Stimulated activated naive CD8-positive, alpha-beta T cell treated with anti-CD3 and anti-CD28 coated beads, Interleukin-15, amount 100 ng/mL, for 72 hours (primary cell): ENCODE data around the gene IRGQ.
"Not testable (repeated sequence)": the region's sequence is repeated elsewhere in the genome, so short reads cannot be mapped to it uniquely, and the experiment has no call there.

Experiments used
- ATAC-seq: fragments of 150-1000 bp; cut with Tn5 transposase; 2 replicates; pipeline ENCODE4 v1.10.0; 2021; ENCODE audit warnings: mild to moderate bottlenecking, moderate library complexity
- DNase-seq, 2 donors: peaks; one replicate each; pipeline ENCODE4 v3.0.0; 2021 to 2022
- H3K27ac Mint-ChIP-seq, 2 donors: one replicate each; pipeline ENCODE4 v1.8.0; 2022; ENCODE audit warnings: mild to moderate bottlenecking in 2 of 2, mixed read lengths in 2 of 2, moderate library complexity in 2 of 2
- H3K27me3 Mint-ChIP-seq: one replicate; pipeline ENCODE4 v1.8.0; 2022; ENCODE audit warnings: mixed read lengths
- H3K4me1 Mint-ChIP-seq: one replicate; pipeline ENCODE4 v1.8.0; 2022; ENCODE audit warnings: mild to moderate bottlenecking, mixed read lengths
- H3K4me3 Mint-ChIP-seq, 2 donors: one replicate each; pipeline ENCODE4 v1.8.0; 2022; ENCODE audit warnings: mild to moderate bottlenecking in 2 of 2, mixed read lengths in 2 of 2, moderate library complexity in 1 of 2
- H3K9me3 Mint-ChIP-seq, 2 donors: one replicate each; pipeline ENCODE4 v1.8.0; 2022; ENCODE audit warnings: mixed read lengths in 2 of 2

Gene IRGQ

GRCh38 chr19:43594710-43595604, 977 bp downstream of the IRGQ start:
- Mint-ChIP-seq H3K9me3 (no peaks in the 10 kb centered on the region), H3K27ac (peak overlapping the region; percentile 99 to 100), H3K4me3 (peak overlapping the region; percentile 92 to 98), H3K4me1 (peaks cover 70% of the 10 kb centered on the region), H3K27me3 (no peaks in the 10 kb centered on the region)
- ATAC-seq (peak; percentile 71), DNase-seq (peak; percentile 74 to 80)

GRCh38 chr19:43594081-43594697, 1.7 kb downstream of the IRGQ start:
- Mint-ChIP-seq H3K4me1 (peaks cover 74% of the 10 kb centered on the region), H3K27me3 (no peaks in the 10 kb centered on the region), H3K9me3 (no peaks in the 10 kb centered on the region), H3K27ac (no peak overlapping the region), H3K4me3 (peak overlapping the region; percentile 49 to 92)
- DNase-seq (no peak), ATAC-seq (no peak)

DNA sequence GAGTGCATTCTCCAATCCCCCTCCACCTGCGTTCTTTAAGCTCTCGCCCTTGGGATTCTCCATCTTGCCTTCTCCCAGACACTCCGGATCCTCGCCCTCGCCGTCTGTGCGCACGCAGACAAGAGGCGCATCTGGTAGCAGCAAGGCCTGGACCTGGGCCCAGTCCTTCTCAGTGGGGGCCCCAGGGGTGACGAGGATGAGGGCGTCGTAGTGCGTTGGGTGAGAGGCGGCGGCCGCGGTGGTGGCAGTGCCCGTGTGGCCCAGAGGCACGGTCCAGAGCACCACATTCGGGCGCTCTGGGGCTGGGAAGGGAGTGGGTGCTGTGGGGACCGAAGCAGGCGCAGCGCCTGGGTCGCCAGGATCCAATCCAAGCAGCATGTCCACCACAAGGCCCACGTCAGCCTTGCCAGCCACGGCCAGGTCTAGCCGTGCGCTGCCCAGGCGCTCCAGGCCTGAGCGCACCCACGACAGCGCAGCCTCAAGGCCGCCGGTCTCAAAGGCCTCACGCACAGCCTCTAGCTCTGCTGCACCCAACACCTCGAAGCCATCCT, 3.1 kb downstream of the IRGQ start:
- Mint-ChIP-seq H3K4me1 (peaks cover 62% of the 10 kb centered on the region), H3K27me3 (no peaks in the 10 kb centered on the region), H3K4me3 (no peak overlapping the region), H3K27ac (peak overlapping the region in 1 of 2 donors; percentile 97), H3K9me3 (no peaks in the 10 kb centered on the region)
- DNase-seq (no peak), ATAC-seq (no peak)

GRCh38 chr19:43591904-43592772, 3.8 kb downstream of the IRGQ start:
- Mint-ChIP-seq H3K9me3 (no peaks in the 10 kb centered on the region), H3K27me3 (no peaks in the 10 kb centered on the region), H3K4me3 (no peak overlapping the region), H3K4me1 (peaks cover 54% of the 10 kb centered on the region), H3K27ac (peak overlapping the region in 1 of 2 donors; percentile 97)
- ATAC-seq (no peak), DNase-seq (no peak)

GRCh38 chr19:43589678-43590077, 6.3 kb downstream of the IRGQ start:
- ATAC-seq = no peak
- Mint-ChIP-seq H3K27ac (peak overlapping the region; percentile 19 to 35), H3K27me3 (no peaks in the 10 kb centered on the region), H3K4me3 (no peak overlapping the region), H3K4me1 (peaks cover 58% of the 10 kb centered on the region), H3K9me3 (no peaks in the 10 kb centered on the region)
- DNase-seq = no peak

DNA sequence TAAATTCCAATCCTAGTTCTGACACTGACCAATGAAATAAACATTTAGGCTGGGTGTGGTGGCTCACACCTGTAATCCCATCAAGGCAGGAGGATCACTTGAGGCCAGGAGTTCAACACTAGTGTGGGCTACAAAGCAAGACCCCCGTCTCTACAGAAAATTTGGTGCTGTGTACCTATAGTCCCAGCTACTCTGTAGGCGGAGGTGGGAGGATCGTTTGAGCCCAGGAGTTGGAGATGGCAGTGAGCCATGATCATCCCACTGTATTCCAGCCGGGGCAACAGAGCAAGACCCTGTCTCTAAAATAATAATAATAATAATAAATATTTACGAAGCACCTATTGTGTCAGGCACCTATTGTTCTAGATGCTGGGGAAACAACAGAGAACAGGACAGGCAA, 6.7 kb downstream of the IRGQ start:
- Mint-ChIP-seq H3K27me3 (no peaks in the 10 kb centered on the region), H3K4me1 (peaks cover 57% of the 10 kb centered on the region), H3K4me3 (no peak overlapping the region), H3K9me3 (no peaks in the 10 kb centered on the region), H3K27ac (peak overlapping the region in 1 of 2 donors; percentile 35)
- DNase-seq (no peak), ATAC-seq (no peak)

DNA sequence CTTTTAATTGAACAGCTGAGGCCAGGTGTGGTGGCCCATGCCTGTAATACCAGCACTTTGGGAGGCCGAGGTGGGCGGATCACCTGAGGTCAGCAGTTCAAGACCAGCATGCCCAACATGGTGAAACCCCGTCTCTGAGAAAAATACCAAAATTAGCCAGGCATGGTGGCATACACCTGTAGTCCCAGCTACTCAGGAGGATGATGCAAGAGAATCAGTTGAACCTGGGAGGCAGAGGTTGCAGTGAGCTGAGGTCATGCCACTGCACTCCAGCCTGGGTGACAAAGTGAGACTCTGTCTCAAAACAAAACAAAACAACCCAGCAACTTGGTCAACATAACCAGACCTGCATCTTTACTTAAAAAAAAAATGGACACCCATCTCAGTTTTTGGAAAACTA, 8.9 kb downstream of the IRGQ start:
- H3K9me3 Mint-ChIP-seq, DNase-seq, H3K27me3 Mint-ChIP-seq, ATAC-seq, H3K27ac Mint-ChIP-seq, H3K4me3 Mint-ChIP-seq: not testable (repeated sequence)
- H3K4me1 Mint-ChIP-seq = peaks cover 46% of the 10 kb centered on the region

- Mint-ChIP-seq H3K27ac (no peak overlapping the region), H3K9me3 (no peaks in the 10 kb centered on the region), H3K4me1 (peaks cover 53% of the 10 kb centered on the region), H3K27me3 (no peaks in the 10 kb centered on the region), H3K4me3 (no peak overlapping the region)
- ATAC-seq (no peak), DNase-seq (no peak)
Observed at GRCh38 chr19:43586346-43586745, 9.6 kb downstream of the IRGQ start.

DNA sequence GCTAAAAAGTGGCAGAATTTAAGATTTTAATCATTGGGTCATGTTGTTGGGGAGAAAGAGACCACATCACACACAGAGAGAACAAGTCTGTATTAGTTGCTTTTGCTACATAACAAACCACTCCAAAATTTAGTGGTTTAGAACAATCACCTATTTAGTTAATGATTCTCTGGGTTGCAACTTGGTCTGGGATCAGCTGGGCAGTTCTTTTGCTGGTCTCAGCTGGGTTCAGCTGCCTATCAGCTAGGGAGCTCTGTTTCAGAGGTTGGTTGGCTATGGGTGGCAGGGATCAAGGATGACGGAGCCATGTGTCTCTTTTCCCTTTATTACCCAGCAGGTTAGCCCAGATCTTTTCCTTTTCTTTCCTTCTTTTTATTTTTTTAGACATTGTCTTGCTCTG, 11.4 kb downstream of the IRGQ start:
- no peak for DNase-seq
- Mint-ChIP-seq H3K9me3 (no peaks in the 10 kb centered on the region), H3K4me3 (no peak overlapping the region), H3K27ac (peak overlapping the region; percentile 11 to 59), H3K27me3 (no peaks in the 10 kb centered on the region), H3K4me1 (peaks cover 53% of the 10 kb centered on the region)
- no peak for ATAC-seq

DNA sequence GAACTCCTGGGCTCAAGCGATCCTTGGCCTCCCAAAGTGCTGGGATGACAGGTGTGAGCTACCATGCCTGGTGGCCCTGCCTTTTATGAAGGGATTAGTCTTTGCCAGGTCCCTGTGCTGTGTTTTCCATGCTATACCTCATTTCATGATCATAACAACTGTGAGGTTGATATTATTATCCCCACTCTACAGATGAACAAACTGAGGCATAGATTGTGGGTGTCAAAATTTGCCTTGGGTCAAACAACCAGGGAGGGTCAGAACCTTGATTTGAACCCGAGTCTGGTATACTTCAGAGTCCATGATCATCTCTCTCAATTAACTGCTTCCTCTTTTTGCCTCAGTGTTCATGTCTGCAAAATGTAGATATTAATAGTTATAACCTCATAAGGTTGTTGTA, 13.4 kb downstream of the IRGQ start:
- H3K4me3 Mint-ChIP-seq = no peak overlapping the region
- no peak overlapping the region for H3K27ac Mint-ChIP-seq
- ATAC-seq = no peak
- no peak for DNase-seq
- peaks cover 65% of the 10 kb centered on the region for H3K4me1 Mint-ChIP-seq
- H3K9me3 Mint-ChIP-seq = no peaks in the 10 kb centered on the region
- no peaks in the 10 kb centered on the region for H3K27me3 Mint-ChIP-seq

- ATAC-seq = no peak
- no peak for DNase-seq
- H3K4me3 Mint-ChIP-seq = peak overlapping the region; percentile 85 to 97
- peaks cover 72% of the 10 kb centered on the region for H3K4me1 Mint-ChIP-seq
- no peaks in the 10 kb centered on the region for H3K9me3 Mint-ChIP-seq
- peak overlapping the region in 1 of 2 donors; percentile 77 for H3K27ac Mint-ChIP-seq
- H3K27me3 Mint-ChIP-seq = no peaks in the 10 kb centered on the region
Observed at GRCh38 chr19:43581467-43581866, 14.5 kb downstream of the IRGQ start.

- DNase-seq (no peak), ATAC-seq (no peak)
- Mint-ChIP-seq H3K4me3 (peak overlapping the region; percentile 57 to 85), H3K27ac (peak overlapping the region; percentile 2 to 67), H3K4me1 (peaks cover 69% of the 10 kb centered on the region), H3K27me3 (no peaks in the 10 kb centered on the region), H3K9me3 (no peaks in the 10 kb centered on the region)
Observed at GRCh38 chr19:43578787-43579186, 17.1 kb downstream of the IRGQ start.

DNA sequence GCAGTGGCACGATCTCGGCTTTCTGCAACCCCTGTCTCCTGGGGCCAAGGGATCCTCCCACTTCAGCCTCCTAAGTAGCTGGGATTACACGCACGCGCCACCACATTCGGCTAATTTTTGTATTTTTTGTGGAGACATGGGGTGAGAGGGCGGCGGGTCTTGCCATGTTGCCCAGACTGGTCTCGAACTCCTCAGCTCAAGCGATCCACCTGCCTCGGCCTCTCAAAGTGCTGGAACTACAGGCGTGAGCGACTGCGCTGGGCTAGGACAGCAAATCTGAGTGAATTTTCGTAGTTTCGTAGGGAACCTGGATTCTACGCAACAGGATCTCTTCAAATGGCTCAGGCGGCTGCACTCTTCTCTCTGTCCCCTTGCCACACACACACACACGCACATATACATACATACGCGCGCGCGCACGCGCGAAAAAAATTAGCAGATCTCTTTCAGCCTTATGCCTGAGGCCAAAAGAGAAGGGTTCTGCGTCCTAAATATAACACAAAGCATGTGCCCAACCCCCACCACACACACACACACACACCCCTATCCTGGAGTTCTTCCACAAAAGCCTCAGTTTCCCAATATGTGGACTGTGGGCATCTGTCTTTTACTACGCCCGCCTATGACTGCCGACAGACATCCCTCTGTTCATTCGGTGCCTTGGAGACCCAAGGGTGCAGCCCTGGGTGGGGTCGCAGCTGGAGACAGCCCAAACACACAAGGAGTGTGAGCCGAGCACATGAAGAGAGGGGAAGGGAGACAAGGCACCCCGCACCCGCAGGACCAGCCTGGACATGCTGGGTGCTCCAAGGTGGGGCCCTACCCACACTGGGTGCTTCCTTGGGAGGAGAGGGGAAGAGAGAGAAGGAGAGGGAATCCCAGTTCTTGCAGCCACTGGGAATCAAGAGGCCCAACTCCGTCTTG, 19.7 kb downstream of the IRGQ start:
- Mint-ChIP-seq H3K4me3 (peak overlapping the region; percentile 99), H3K4me1 (peaks cover 64% of the 10 kb centered on the region)

GRCh38 chr19:43575156-43575950, 20.6 kb downstream of the IRGQ start, which contains the start of the genes PINLYP and XRCC1:
Gene PINLYP (plus strand): TSS chr19:43575801. CDS start chr19:43577192, 1,391 bp downstream.
Gene XRCC1 (minus strand): TSS chr19:43575527. CDS start chr19:43575458, 69 bp downstream.
- no peaks in the 10 kb centered on the region for H3K9me3 Mint-ChIP-seq
- H3K4me3 Mint-ChIP-seq = peak within 1 kb of the TSS; percentile 99
- H3K27me3 Mint-ChIP-seq = no peaks in the 10 kb centered on the region
- ATAC-seq (peak; percentile 99), DNase-seq (peak; percentile 91 to 96)
- H3K4me1 Mint-ChIP-seq = peaks cover 61% of the 10 kb centered on the region
- peak within 1 kb of the TSS; percentile 98 for H3K27ac Mint-ChIP-seq

More for the DNA sequence above, 19.7 kb downstream of the IRGQ start:
- H3K9me3 Mint-ChIP-seq = no peaks in the 10 kb centered on the region
- H3K27ac Mint-ChIP-seq = peak overlapping the region in 1 of 2 donors; percentile 88
- no peaks in the 10 kb centered on the region for H3K27me3 Mint-ChIP-seq
- DNase-seq = no peak
- no peak for ATAC-seq
